PC-3 (cell line): ENCODE results near the gene INSIG1.

Source experiments
- EZH2phosphoT487 ChIP-seq: fragments of 300-600 bp; sonication (generic); IDR thresholded peaks from 2 replicates; pipeline ENCODE4 v1.6.1; 2018; ENCODE audit warnings: mild to moderate bottlenecking, antibody characterized with exemption, low read length, borderline replicate concordance
- TF ChIP-seq, protein P1 (sequence below): fragments of 300-600 bp; sonication (generic); conservative IDR thresholded peaks from 2 replicates; pipeline ENCODE4 v1.5.1; 2017; ENCODE audit warnings: antibody characterized with exemption, low read depth, mild to moderate bottlenecking, low read length

DNA sequence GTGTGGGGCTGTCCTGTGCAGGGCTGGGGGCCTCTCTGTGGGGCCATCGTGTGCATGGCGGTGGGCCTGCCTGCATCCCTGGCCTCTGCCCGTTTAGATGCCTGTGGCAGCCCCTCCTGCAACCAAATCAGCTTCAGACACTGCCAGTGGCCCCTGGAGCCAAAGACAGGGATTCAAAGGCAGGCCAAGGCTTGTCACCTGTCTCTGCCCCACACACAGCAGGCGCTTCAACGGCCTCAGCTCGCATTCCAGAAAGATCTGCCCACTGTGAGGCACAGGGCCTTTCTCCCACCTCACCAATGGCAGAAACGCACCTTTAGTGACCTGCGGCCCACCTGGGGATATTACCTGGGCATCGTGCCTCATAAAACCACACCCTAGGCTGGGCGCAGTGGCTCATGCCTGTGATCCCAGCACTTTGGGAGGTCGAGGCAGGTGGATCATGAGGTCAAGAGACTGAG, 46.0 kb downstream of the INSIG1 start:
- TF ChIP-seq EZH2phosphoT487, result no peak
- TF ChIP-seq, protein P1, sequence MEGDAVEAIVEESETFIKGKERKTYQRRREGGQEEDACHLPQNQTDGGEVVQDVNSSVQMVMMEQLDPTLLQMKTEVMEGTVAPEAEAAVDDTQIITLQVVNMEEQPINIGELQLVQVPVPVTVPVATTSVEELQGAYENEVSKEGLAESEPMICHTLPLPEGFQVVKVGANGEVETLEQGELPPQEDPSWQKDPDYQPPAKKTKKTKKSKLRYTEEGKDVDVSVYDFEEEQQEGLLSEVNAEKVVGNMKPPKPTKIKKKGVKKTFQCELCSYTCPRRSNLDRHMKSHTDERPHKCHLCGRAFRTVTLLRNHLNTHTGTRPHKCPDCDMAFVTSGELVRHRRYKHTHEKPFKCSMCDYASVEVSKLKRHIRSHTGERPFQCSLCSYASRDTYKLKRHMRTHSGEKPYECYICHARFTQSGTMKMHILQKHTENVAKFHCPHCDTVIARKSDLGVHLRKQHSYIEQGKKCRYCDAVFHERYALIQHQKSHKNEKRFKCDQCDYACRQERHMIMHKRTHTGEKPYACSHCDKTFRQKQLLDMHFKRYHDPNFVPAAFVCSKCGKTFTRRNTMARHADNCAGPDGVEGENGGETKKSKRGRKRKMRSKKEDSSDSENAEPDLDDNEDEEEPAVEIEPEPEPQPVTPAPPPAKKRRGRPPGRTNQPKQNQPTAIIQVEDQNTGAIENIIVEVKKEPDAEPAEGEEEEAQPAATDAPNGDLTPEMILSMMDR, result no peak
